Suppressor macrophage treated with lipopolysaccharide for 1 hour (primary cell): Measurements from ENCODE around the gene FRMD1.

Experiments
- DNase-seq, 3 donors: peaks; one replicate each; pipeline ENCODE4 v3.0.0-alpha.2; 2020 to 2022

The FRMD1 gene

GRCh38 chr6:168053957-168054471 is 25.0 kb downstream of the FRMD1 start:
- DNase-seq: no peak

- no peak for DNase-seq
These were observed 25.7 kb downstream of the FRMD1 start for GRCh38 chr6:168053086-168053956.

GRCh38 chr6:168052291-168052891 is 26.6 kb downstream of the FRMD1 start:
- DNase-seq: no peak

GRCh38 chr6:168051648-168052047 is 27.4 kb downstream of the FRMD1 start:
- no peak for DNase-seq

GRCh38 chr6:168050881-168051586 is 28.0 kb downstream of the FRMD1 start:
- no peak for DNase-seq

- DNase-seq: no peak
These were observed 28.7 kb downstream of the FRMD1 start for GRCh38 chr6:168050225-168050880.

GRCh38 chr6:168049706-168050224 is 29.2 kb downstream of the FRMD1 start:
- DNase-seq: no peak

- no peak for DNase-seq
These were observed 29.7 kb downstream of the FRMD1 start for GRCh38 chr6:168049277-168049676.

GRCh38 chr6:168048724-168049025 is 30.3 kb downstream of the FRMD1 start:
- no peak for DNase-seq

GRCh38 chr6:168047841-168048723 is 30.9 kb downstream of the FRMD1 start:
- no peak for DNase-seq

- no peak for DNase-seq
These were observed 32.3 kb downstream of the FRMD1 start for GRCh38 chr6:168046696-168047095.

- no peak for DNase-seq
These were observed 33.0 kb downstream of the FRMD1 start for GRCh38 chr6:168045706-168046620.

GRCh38 chr6:168045141-168045691 is 33.8 kb downstream of the FRMD1 start:
- no peak for DNase-seq

GRCh38 chr6:168044521-168045130 is 34.4 kb downstream of the FRMD1 start:
- no peak for DNase-seq

- no peak for DNase-seq
These were observed 35.1 kb downstream of the FRMD1 start for GRCh38 chr6:168043848-168044415.

- DNase-seq: no peak
These were observed 35.7 kb downstream of the FRMD1 start for GRCh38 chr6:168043193-168043847.

GRCh38 chr6:168042426-168043192 is 36.4 kb downstream of the FRMD1 start:
- DNase-seq: no peak

GRCh38 chr6:168041928-168042327 is 37.1 kb downstream of the FRMD1 start:
- DNase-seq: no peak
